Measurements from ENCODE around the gene ABLIM1.

Gene ABLIM1

DNA sequence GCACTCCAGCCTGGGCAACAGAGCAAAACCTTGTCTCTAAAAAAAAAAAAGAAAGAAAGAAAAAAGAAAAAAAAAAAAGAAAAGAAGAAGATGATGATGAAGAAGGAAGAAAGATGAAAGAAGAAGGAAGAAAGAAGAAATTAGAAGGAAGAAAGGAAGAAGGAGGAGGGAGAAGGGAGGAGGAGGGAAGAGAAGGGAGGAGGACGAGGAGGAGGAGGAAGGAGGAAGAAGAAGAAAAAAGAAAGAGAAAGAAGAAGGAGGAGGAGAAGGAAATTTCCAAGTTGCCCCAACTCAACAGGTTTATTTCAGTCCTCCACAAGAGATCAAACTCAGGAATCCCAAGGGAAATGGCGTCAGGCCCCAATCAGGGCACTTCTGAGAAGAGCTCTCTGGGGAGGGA, 115.7 kb downstream of the ABLIM1 start:
- no peak for DNase-seq

DNA sequence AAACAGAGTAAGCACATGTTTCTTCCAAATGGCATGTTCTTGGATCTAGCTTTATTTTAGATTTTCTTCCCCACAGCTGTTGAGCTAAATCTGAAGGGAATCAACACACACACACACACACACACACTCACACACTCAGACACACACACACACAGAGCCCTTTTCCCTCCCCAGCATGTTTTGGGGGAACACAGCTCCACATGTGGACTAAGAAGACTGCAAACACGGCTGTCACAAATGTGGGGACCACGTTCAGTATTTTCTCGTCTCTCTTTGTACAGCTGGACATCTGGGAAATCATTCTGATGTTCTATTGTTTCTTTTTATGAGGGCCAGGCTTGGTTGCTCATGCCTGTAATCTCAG, 116.3 kb downstream of the ABLIM1 start:
- no peak for DNase-seq

DNA sequence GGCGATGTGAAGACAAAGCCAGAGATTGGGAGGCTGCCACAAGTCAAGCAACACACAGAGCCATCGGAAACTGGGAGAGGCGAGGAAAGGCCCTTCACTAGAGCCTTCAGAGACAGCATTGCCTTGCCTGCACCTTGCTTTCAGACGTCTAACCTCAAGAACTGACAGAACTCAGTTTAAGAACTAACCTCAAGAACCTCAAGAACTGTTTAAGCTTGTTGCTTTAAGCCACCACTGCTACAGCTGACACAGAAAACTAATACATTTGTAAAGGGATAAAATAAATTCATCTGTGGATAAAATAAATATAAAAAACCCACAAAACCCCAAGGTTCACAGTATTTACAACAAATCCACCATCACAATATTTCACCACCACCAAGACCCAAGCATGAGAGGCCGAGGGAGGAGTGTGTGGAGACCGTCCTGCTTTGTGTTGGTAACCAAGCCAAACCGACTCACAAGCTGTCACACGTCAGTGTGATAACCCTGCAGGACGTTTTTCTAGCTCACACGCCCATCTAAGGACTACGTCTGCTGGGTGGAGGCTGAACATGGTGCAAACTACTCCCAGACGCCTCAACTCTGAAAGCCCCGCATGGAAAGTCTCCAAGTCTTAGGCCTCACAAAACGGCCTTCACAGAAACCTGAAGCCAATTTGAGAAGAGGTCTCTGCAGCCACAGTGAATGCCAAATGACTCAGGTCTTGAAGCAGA, 116.8 kb downstream of the ABLIM1 start:
- DNase-seq, result no peak

DNA sequence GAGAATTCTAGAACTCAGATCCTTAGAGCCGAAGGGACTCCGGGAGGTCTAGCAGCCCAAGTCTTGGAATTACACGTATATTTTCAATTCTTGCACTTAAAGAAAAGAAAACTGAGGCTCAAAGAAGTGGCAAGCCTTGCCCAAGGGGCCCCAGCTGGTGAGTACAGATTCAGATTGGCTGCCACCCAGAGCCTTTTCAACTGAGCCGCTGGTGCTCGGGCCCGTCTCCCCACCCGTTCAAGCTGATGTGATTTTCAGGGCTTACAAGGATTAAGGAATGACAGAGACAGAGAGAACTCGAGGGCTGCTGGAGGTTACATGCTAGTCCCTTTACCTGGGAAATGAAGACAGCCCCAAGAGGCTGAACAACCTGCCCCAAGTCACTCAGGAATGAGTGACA, 117.8 kb downstream of the ABLIM1 start:
- no peak for DNase-seq

DNA sequence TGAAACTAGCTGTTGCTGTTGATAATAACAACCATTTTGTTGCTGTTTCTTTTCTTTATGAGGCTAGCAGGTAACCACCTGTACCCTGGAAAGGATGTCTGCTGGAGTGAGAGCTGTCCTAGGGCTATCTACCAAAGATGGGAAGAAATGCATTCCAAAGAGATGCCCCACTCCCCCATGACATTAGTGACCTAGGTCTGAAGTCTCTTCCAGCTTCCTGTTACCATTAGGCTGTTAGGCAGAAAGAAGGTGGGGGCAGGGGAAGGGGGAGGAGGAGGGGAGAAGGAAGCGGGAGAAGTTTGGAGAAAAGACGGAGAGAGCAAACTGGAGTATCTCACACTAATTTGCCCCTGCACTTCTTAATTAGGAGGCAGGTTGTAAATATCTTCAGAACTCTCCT, 118.5 kb downstream of the ABLIM1 start:
- no peak for DNase-seq

DNA sequence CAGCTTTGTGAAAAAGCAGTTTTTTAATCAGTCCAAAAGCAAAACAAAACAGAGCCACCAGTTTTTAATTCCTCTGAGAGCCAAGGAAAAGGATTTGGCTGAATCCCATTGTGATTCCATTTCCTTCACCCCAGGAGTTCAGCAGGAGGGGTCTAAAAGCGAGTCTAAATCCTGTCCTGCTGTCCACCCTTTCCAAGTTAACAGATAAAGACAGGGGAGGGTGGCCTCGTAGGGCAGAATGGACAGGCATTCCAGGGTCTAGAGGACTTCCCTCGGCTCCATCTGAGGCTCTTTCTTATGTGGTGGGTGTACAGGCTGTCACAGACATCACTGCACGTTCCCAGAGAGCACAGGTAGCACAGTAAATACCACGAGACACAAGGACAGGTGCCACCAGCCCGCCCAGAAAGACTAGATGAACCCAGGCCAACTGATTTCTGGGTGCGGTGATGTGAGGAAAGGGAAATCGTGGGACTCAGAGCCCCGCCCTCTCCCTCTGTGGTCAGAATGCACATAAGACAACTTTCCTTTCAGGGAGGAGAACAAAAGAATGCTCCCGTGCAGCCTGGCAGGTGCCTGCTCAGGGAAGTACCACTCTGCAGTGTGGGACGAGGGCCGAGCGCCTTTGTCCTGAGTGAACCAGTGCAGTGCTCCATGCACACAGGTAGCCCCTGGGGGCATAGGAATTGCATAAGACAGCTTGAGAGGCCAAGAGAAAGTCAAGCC, 119.7 kb downstream of the ABLIM1 start:
- DNase-seq, result no peak

DNA sequence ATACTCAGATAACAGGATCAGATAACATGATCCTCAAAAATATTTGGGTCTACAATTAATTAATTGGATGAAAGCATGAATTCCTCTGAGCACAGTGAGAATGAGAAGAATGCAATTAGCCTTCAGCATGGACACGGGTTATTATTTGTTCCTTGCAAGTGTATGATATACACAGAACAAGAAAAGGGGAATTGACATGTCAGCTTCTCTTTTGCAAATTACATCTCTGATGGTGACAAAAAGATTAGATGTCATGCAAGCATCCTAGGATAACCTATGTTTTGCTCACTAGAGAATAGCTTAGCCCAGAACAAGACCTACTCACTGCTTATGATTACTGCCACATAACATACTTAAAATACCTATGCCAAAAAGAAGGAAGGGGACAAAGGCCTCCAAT, 120.3 kb downstream of the ABLIM1 start:
- DNase-seq, result no peak

DNA sequence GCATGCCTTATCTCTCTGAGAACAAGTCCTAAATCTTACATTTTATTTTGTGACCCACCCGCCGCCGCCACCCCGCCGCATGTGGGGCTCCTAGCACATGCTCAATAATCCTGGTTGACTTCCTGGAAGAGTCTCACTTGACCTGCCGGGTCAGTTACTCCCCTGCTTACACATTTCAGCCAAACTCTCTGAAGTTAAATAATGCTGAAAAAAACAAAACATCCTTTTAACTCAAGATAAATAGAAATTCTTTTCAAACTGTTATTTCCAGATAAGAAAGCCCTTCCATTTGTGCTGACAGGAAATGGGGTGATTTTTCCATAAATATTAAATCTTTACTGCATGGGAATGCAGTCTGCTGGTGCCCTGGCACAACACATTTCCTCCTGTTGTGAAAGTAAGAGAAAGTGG, 123.5 kb downstream of the ABLIM1 start:
- no peak for DNase-seq

DNA sequence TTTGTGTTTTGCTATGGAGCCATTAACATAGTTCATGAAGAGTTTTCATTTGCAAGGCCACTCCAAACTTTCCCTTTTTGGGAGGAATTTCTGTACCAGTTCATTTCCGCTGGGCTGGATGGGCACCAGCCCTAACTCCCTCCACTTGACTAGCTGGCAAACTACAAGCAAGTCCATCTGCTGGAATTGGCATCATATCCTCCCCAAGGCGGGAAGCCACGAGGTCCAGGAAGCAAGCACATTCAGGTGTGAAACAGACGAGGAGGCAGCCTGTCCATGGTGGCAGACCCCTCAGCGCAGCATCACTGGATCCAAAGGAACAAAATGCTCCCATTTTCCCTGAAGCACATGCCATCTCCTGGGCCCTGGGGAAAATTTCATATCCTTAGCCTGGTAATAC, 125.8 kb downstream of the ABLIM1 start:
- DNase-seq, result no peak

DNA sequence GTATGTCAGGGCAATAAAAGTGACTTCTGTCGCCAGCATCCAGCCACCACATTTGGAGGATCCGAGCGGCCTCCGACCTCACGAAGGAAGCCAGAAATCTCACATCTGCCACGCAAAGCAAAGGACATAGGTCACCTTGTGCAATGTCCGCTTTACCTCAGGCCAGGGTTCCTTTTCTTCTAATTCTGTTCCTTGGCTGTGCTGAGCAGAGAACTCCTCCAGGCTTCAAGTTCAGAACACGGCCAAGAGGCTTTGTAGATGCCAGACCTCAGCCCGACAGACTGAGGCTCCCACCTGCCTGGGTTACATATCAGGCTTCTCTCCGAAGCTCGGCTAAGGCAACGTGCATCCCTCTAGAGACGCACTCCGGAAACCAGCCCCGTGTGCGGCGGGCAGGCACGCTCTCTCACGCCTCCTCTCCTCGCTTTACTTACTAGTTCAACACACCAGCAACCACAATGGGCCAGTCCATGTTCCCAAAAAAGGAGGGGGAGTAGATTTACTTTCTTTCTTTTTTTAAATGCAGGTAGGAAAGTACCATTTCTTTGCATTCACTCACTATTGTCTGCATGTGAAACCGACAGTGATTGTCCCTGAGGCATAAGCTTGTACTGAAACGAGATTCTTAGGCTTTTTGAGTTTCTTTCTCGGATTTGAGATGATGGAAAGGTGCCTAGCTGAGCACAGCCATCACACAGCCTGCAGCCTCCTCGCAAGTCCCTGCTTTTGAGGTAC, 131.4 kb downstream of the ABLIM1 start:
- DNase-seq, result peak; percentile 48

DNA sequence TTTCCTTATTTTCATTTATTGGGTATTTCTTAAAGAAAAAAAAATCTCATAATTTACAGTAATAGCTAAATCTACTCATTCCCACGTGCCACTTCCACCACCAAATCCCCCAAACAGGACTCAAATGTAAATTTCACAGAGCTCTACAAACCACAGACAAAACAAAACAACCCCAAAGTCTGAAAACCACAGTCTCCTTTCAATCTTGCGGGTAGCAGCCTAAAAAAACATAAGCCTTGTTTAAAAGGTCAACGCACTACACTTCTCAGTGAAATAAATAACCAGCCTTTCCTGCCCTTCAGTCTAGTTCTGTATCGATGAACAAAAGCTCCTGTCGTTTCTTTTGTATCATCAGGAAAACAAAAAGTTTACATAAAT, 132.0 kb downstream of the ABLIM1 start:
- DNase-seq, result no peak

DNA sequence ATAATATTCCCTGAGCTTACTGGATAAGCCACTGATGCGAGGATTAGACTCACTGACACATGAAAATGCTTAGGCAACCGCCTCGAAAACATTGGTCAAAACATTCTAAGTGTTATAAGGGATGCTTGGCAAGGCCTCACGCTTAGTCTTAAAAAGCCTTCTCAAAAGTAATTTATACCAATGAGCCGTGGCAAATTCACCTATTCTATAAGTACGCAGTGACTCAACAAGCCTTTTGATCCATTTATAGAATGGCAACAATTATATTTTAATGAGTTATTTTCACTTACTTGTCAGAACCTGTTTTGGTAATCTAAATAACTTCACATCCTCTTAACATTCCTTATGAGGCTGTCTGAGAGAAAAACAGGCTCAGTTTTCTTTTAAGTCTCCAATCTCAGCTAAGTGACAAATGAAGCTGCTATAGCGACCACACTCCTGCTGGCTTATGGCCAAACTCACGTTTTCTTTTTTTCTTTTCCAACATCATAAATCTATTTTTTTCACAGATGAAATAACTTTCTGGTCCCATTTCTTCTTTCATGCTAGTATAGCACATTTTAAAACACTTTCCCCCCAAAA, 132.6 kb downstream of the ABLIM1 start:
- no peak for DNase-seq

DNA sequence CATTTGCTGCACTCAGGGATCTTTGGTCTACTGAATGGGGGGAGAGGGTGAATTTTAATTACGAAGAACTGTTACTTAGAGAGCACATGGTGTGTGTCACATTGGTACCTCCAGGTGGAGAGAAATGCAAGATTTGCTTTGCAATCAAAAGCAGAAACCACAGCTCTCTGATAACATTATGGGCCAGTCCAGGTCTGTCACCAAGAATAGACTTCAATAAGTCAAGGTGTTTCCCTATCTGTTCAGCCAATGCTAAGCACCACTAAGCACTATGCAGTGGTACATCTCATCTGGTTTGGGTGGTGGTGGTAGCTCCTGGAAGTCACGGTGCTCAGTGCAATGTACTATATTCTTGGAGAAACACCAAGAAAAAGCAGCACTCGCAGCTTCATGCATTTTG, 134.2 kb downstream of the ABLIM1 start:
- DNase-seq, result no peak

DNA sequence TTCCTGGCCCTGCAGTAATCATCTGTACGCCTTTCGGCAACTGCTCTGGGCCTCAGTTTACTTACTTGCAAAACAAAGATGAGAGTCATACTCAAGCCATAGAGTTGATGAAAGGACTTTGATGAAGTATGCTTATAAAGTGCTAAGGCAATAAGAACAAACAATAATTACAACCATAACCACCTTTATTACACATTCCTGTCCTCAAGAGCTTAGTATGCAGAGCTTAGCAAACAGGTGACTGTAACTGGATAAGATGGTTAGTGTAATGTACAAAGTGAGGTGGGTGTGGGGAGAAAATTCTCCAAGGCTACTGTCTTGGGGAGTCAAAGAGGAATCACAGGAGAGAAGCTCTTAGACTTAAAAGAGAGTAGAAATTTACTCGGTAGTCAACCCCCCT, 136.8 kb downstream of the ABLIM1 start:
- DNase-seq, result no peak

DNA sequence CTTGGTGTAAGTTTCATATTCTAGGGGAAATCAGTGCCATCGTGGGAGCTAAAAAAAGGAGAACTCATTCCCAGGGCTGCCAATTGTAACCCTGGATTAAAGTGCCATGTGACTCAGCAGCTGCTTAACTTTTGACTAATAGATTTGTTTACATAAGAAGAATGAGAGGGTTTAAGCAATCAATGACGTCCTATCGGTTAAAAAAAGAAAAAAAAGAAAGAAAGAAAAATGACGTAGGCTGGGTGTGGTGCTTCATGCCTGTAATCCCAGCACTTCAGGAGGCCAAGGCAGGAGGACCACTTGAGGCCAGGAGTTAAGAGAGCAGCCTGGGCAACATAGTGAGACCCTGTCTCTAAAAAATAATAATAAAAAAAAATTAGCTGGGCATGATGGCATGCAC, 137.6 kb downstream of the ABLIM1 start:
- DNase-seq, result no peak

DNA sequence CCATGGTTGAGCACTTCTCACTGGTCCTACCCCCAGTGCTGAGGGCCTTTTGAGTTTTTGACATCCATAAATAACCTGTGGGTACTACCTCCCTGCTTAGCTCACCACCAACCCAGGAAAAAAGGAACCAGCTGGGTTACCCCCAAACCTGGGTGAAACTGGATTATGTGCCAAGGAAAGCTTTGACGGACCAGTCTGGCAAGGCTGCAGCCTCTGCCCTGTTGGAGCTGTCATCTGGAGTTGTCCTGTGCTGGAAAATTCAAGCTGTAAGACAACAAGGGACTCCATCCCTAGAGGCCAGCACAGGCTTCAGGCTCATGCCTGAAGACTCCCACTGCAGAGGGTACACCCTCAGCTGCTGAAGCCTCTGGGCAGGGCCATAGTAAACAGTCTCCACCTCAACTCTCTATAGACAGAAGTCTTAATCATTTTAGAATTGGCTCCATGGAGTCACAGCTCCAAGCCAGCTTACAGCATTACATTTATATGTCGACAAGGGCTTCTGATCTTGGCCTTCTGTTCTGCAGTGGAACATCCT, 138.2 kb downstream of the ABLIM1 start:
- DNase-seq, result no peak

DNA sequence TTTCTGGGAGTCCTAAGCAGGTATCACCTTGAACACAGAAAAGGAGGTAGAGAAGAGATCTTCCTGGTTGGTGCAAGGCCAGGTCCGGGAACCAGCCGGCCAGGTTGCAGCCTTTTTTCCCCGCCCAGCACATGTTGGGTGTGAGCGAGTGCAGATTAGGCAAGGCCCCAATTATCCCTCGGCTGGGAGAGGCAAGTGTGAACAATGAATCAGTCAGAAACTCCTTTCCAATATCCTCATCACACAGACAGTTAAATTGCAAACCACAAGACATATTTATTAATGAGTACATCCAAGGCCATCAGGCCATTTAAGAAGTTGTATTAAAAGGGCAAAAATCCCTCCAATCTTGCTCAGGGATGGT, 138.8 kb downstream of the ABLIM1 start:
- DNase-seq, result no peak

DNA sequence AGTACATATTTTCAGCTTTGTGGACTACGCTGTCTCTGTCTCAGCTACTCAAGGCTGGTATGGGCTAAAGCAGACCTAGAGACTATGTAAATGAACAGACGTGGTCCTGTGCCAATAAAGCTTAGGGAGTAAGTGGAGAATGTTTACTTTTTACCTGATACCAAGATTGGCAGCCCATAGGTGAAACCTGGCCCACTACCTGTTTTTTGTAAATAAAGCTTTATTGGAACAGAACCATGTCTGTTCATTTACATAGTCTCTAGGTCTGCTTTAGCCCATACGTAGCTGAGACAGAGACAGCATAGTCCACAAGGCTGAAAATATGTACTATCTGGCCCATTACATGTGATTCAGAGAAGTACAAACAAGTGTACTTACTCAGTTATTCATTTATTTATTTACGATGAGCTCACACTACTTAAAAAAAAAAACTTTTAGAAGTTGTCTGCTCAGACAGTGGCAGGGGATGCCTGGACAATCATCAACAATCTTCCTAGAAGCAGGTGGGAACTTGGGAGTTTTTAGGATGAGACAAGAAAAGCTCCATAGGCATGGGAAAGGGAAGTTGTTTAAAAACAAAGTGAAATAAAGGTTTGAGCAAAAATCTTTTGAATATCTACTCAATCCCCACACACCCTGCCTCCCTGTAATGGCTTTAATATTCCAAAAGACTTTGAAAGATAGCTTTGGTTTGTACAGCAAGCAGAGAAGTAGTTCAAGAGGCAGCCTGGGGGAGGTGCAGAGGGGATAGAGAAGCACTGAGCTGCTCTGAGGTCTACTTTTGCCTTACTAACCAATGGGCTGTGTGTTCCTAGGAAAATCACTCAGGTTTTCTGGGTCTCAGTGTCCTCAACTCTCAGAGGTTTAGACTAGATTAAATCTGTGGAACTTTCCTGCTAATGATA, 139.4 kb downstream of the ABLIM1 start:
- no peak for DNase-seq

DNA sequence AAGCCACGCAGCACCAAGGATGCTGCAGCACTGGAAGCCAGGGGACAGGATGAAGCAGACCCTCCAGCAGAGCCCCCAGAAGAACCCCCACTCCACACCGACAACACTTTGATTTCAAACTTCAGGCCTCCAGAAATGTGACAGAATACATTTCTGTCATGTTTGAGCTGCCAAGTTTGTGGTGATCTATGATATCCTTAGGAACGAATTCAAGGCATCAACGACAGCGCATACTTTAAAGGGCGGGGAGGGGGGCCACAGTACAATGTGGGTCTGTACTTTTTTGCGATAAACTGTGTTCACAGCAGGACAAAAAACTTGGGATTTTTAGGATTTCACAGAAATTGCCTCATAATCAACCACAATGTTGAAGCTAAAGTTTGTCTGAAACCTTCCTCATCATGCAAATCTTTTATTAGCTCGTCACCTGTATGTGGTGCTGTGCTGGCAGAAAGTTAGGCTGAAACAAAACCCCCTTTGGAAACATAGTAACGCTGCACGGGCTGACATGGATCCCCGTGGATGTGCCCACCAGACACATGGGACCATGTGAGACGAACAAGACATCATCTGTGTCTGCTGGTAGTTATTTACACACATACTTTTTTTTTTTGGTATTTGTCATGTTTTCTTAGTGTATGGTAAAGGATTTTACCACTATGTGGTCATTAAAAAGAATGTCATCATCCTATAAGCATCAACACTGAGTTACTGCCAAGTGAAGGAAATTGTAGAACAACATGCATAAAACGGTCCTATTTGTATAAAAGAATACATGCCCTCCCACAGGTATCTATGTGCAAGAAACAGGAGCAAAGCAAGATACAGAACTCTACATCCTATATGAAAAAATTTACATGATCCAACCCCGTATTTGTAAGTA, 140.5 kb downstream of the ABLIM1 start:
- no peak for DNase-seq

DNA sequence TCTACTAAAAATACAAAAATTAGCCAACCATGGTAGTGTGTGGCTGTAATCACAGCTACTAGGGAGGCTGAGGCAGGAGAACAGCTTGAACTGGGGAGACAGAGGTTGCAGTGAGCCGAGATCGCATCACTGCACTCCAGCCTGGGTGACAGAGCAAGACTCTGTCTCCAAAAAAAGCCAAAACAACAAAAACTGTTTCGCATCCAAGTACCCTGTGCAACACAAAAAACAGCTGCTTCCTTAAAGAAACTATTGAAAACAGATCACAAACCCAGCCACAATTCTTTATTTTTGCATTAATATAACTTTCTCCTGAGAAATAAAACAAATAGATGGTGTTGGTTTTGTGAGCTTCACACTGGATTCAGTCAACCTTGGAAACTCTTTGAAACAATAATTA, 141.7 kb downstream of the ABLIM1 start:
- no peak for DNase-seq

DNA sequence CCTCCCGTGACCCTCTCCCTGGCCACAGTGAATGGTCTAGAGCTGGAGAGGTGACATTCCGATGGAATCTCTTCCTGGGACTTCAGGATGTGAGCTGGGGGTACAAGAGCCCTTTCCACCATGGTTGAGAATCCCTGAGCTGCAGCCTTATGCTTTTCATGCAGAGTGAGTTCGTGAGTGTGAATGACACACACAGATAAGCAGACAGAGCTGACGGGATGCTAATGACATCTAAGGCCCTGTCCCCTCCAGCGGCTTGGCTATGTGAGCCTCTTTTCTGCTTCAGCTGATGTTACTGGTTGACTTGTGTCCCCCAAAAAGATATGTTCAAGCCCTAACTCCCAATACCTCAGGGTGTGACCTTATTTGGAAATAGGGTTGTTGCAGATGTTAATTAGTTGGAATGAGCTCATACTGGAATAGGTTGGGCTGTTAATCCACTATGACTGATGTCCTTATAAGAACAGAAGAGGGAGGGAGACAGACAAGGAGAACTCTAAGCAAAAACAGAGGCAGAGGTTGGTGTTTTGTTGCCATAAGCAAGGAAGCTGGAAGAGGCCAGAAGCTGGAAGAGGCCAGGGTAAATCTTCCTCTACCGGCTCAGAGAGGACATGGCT, 142.7 kb downstream of the ABLIM1 start:
- DNase-seq, result no peak

All from NCI-H1436 treated with DMSO at 0.1 percent for 48 hours (cell line).